Measurements from ENCODE around the gene CDH4.

- TF ChIP-seq CTCF (IDR thresholded peaks at IDR 0.05; ENCODE audit: control extremely low read depth in 1 of 3, insufficient read depth in 1 of 3, low read depth in 1 of 3, low read length in 3 of 3) (no peak), EZH2 (IDR thresholded peaks at IDR 0.05; ENCODE audit: low read depth, low read length, severe bottlenecking) (no peak), NRF1 (IDR thresholded peaks at IDR 0.05; ENCODE audit: low read depth, low read length) (no peak), JUN (IDR thresholded peaks at IDR 0.05; ENCODE audit: low read depth, low read length) (no peak), CBX5 (IDR thresholded peaks at IDR 0.05; ENCODE audit: low read depth, low read length) (no peak), POLR2A (IDR thresholded peaks at IDR 0.05; ENCODE audit: control extremely low read depth in 1 of 2, low read depth in 2 of 2, low read length in 2 of 2) (no peak), EP300 (IDR thresholded peaks at IDR 0.05; ENCODE audit: borderline replicate concordance in 1 of 2, low read depth in 2 of 2, low read length in 2 of 2) (no peak), BCL11A (IDR thresholded peaks at IDR 0.05; ENCODE audit: low read depth in 2 of 2, low read length in 2 of 2) (no peak), USF2 (IDR thresholded peaks at IDR 0.05; ENCODE audit: low read length) (no peak), TAF1 (IDR thresholded peaks at IDR 0.05; ENCODE audit: low read depth, low read length) (no peak), RAD21 (IDR thresholded peaks at IDR 0.05 in 1 of 2, conservative IDR thresholded peaks at IDR 0.05 in 1 of 2; ENCODE audit: low read depth in 2 of 2, low read length in 2 of 2) (no peak)
Measured at GRCh38 chr20:61524951-61525666, 273.0 kb downstream of the CDH4 start.

All from H1 (cell line).